Islet precursor cell (in vitro differentiated cells): ENCODE results near the gene KCTD2.
A peak's percentile ranks its signal among the peaks of the same experiment; 100 is the strongest.
"Not testable (repeated sequence)": the region's sequence is repeated elsewhere in the genome, so short reads cannot be mapped to it uniquely, and the experiment has no call there.

Source experiments
- DNase-seq: peaks from one replicate; pipeline ENCODE4 v3.0.0-alpha.2; 2018

KCTD2 gene

GRCh38 chr17:75020331-75021110 is 26.5 kb upstream of the KCTD2 start:
- DNase-seq = no peak

GRCh38 chr17:75024686-75025397 is 22.2 kb upstream of the KCTD2 start:
- no peak for DNase-seq

GRCh38 chr17:75025398-75025734 is 21.7 kb upstream of the KCTD2 start:
- not testable (repeated sequence) for DNase-seq

- not testable (repeated sequence) for DNase-seq
Measured at GRCh38 chr17:75026650-75027049, 20.4 kb upstream of the KCTD2 start.

- DNase-seq = no peak
Measured at GRCh38 chr17:75030161-75030560, 16.9 kb upstream of the KCTD2 start.

GRCh38 chr17:75031972-75032719 is 14.9 kb upstream of the KCTD2 start:
- no peak for DNase-seq

GRCh38 chr17:75032720-75033280 is 14.2 kb upstream of the KCTD2 start:
- no peak for DNase-seq

- DNase-seq = peak; percentile 99
Measured at GRCh38 chr17:75033346-75034235, 13.4 kb upstream of the KCTD2 start.

- DNase-seq = peak; percentile 98
Measured at GRCh38 chr17:75034236-75034908, 12.7 kb upstream of the KCTD2 start.

GRCh38 chr17:75036643-75037268 is 10.3 kb upstream of the KCTD2 start:
- no peak for DNase-seq

- DNase-seq = no peak
Measured at GRCh38 chr17:75039238-75039637, 7.8 kb upstream of the KCTD2 start.

GRCh38 chr17:75041656-75042280 is 5.3 kb upstream of the KCTD2 start:
- no peak for DNase-seq

- DNase-seq = not testable (repeated sequence)
Measured at GRCh38 chr17:75043789-75044188, 3.2 kb upstream of the KCTD2 start.

GRCh38 chr17:75044716-75045115 is 2.3 kb upstream of the KCTD2 start:
- DNase-seq = no peak

- DNase-seq = not testable (repeated sequence)
Measured at GRCh38 chr17:75045946-75046406, 1.0 kb upstream of the KCTD2 start.

- DNase-seq = peak; percentile 73
Measured at GRCh38 chr17:75047398-75048098, 523 bp downstream of the KCTD2 start.

GRCh38 chr17:75048249-75048878 is 1.3 kb downstream of the KCTD2 start:
- DNase-seq = no peak

GRCh38 chr17:75049057-75049456 is 2.0 kb downstream of the KCTD2 start:
- no peak for DNase-seq

- DNase-seq = no peak
Measured at GRCh38 chr17:75049706-75050105, 2.7 kb downstream of the KCTD2 start.
